Peyer's patch (tissue), 4 donors: ENCODE results near the gene LRIG3. TPM values are rescaled to one million over a fixed set of nuclear protein-coding genes. Genes with fewer than 3 reads are reported as not detected.
A peak's percentile ranks its signal among the peaks of the same experiment; 100 is the strongest.

ENCODE experiments used
- DNase-seq, 3 donors: peaks; one replicate each; pipeline ENCODE4 v3.0.0-alpha.2; 2017 to 2019
- H3K27ac ChIP-seq, 4 donors: fragments of 200-600 bp; sonication (generic); one replicate each; pipeline ENCODE4 v1.5.1; 2016 to 2019
- H3K27me3 ChIP-seq, 2 donors: fragments of 200-600 bp; sonication (generic); one replicate each; pipeline ENCODE4 v1.5.1; 2019
- H3K36me3 ChIP-seq, 3 donors: fragments of 200-600 bp; sonication (generic); one replicate each; pipeline ENCODE4 v1.5.1; 2016 to 2019
- H3K4me1 ChIP-seq, 4 donors: fragments of 200-600 bp; sonication (generic); one replicate each; pipeline ENCODE4 v1.5.1; 2016 to 2019
- H3K4me3 ChIP-seq, 4 donors: fragments of 200-600 bp; sonication (generic); 1 replicate in 3 of 4; 2 replicates in 1 of 4; pipeline ENCODE4 v1.5.1; 2016 to 2019; ENCODE audit warnings: mild to moderate bottlenecking in 1 of 4
- H3K9me3 ChIP-seq, 4 donors: fragments of 200-600 bp; sonication (generic); one replicate each; pipeline ENCODE4 v1.5.1; 2016 to 2019; ENCODE audit warnings: mild to moderate bottlenecking in 1 of 4
- CTCF ChIP-seq, 6 experiments: fragments of 450-650 bp in 4 of 6; fragments of 200-600 bp in 2 of 6; sonication (generic) in 1 of 6; IDR thresholded peaks; one replicate each; pipeline ENCODE4 v1.5.1; 2017 to 2019; ENCODE audit warnings: antibody characterized with exemption in 6 of 6, mild to moderate bottlenecking in 3 of 6, moderate library complexity in 1 of 6
- POLR2A ChIP-seq, 2 donors: fragments of 450-650 bp; IDR thresholded peaks; one replicate each; pipeline ENCODE4 v1.5.1; 2017; ENCODE audit warnings: antibody characterized with exemption in 2 of 2, mild to moderate bottlenecking in 2 of 2, moderate library complexity in 2 of 2
- total RNA-seq, 4 donors: library from RNA; depleted of rRNA; stranded (reverse); fragments of >200 nt; gene quantifications; one replicate each; pipeline ENCODE4 v1.1.0, GENCODE V29; 2016

LRIG3 gene
- 100 to 1,000 TPM in 1 of 4 donors, 10 to 100 TPM in 3; 56.9 to 136 (median 69.8) TPM for total RNA-seq

DNA sequence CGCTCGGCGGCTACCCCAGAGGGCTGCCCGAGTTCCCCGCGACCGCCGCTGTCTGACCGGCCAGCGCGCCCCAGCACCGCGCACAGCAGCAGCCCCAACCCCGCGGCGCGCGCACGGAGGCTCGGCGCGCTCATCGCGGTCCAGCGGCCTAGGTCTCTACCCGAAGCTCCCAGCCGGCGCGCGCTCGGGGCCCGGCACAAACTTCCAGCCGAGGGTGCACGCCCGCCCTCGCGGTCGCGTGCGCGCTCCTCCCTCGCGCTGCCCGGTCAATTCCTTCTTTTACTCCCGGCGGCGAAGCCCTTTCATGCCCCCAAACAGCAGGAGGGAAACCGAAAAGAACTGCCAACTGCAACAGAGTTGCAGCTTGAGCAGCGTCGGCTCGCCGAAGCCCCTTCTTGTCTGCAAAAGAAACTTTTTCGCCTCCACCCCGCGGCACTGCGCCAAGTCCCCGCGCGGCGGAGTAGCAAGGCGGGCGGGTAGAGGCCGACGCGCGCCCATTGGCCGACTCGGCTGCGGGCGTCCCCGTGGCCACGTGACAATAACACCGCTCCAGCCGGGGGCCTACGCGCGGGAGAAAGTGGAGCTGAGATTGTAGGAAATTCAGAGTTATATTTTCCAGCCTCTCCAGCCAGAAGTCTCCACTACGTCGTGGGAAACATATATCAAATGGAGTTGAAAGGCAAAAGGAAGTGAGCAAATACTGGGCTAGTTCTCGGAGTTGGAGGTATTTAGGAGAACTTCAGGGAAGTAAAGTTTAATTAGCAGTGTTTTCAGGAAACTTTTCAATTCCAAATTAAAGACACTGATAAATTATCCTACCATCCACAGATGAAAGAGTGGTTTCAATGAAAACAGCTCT is at the start of gene LRIG3:
LRIG3 (minus strand) TSS at position 403 of the 859 bp plus-strand sequence; CDS start at position 134, 269 bp downstream.
- TF ChIP-seq CTCF (IDR thresholded peaks at IDR 0.05) = peak in 3 of 6 experiments; percentile 34 to 39 (median 36)
- peak; percentile 34 to 56 for TF ChIP-seq POLR2A (IDR thresholded peaks at IDR 0.05)
- peak within 1 kb of the TSS; percentile 38 to 85 (median 69) for H3K4me3 ChIP-seq
- peak within 1 kb of the TSS; percentile 76 to 98 (median 93) for H3K27ac ChIP-seq
- no peaks in the 10 kb centered on the region for H3K27me3 ChIP-seq
- H3K4me1 ChIP-seq = peaks cover 0 to 9% (median 0%) of the 10 kb centered on the region in 4 donors
- peak; percentile 26 to 92 (median 89) for DNase-seq
- H3K9me3 ChIP-seq = no peaks in the 10 kb centered on the region
- no peaks in the 10 kb centered on the region for H3K36me3 ChIP-seq

- Histone ChIP-seq H3K27ac (no peak overlapping the region), H3K36me3 (no peaks in the 10 kb centered on the region), H3K27me3 (no peaks in the 10 kb centered on the region), H3K4me3 (no peak overlapping the region), H3K9me3 (no peaks in the 10 kb centered on the region), H3K4me1 (no peaks in the 10 kb centered on the region)
- DNase-seq = no peak
- TF ChIP-seq POLR2A (IDR thresholded peaks at IDR 0.05) = no peak
- no peak for TF ChIP-seq CTCF (IDR thresholded peaks at IDR 0.05)
These were observed 48.9 kb upstream of the LRIG3 start for GRCh38 chr12:58969237-58969636.

GRCh38 chr12:58967561-58967960 is 47.3 kb upstream of the LRIG3 start:
- Histone ChIP-seq H3K9me3 (no peaks in the 10 kb centered on the region), H3K27me3 (no peaks in the 10 kb centered on the region), H3K4me3 (no peak overlapping the region), H3K36me3 (no peaks in the 10 kb centered on the region), H3K4me1 (no peaks in the 10 kb centered on the region), H3K27ac (no peak overlapping the region)
- no peak for DNase-seq
- TF ChIP-seq POLR2A (IDR thresholded peaks at IDR 0.05) (no peak), CTCF (IDR thresholded peaks at IDR 0.05) (no peak)

DNA sequence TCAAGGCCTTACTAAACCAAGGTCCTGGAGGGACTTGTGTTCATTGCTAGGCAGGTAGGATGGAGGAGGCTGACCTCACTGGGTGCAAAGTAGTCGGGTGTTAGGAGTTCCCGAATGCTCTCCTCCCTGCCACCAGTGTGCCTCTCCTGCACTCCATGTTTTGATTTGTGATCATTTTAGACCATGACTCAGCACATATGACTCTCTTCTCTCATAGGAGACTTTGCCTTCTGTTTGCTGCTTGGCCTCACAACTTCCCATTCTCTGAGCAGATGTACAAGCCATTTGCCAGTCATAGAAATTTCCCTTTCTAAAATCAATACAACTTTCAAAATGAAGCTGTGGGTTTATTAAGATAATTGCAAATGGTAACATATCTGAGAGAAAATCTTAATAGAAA is 46.6 kb upstream of the LRIG3 start:
- Histone ChIP-seq H3K4me3 (no peak overlapping the region), H3K4me1 (no peaks in the 10 kb centered on the region), H3K36me3 (no peaks in the 10 kb centered on the region), H3K27me3 (no peaks in the 10 kb centered on the region), H3K27ac (no peak overlapping the region), H3K9me3 (no peaks in the 10 kb centered on the region)
- TF ChIP-seq CTCF (IDR thresholded peaks at IDR 0.05) = no peak
- TF ChIP-seq POLR2A (IDR thresholded peaks at IDR 0.05) = no peak
- DNase-seq = no peak

GRCh38 chr12:58965568-58965967 is 45.3 kb upstream of the LRIG3 start:
- Histone ChIP-seq H3K9me3 (no peaks in the 10 kb centered on the region), H3K4me3 (no peak overlapping the region), H3K27ac (no peak overlapping the region), H3K36me3 (no peaks in the 10 kb centered on the region), H3K4me1 (no peaks in the 10 kb centered on the region), H3K27me3 (no peaks in the 10 kb centered on the region)
- TF ChIP-seq POLR2A (IDR thresholded peaks at IDR 0.05) (no peak), CTCF (IDR thresholded peaks at IDR 0.05) (no peak)
- DNase-seq = no peak
